K562 (cell line): ENCODE data around the gene SECISBP2. TPM values are rescaled to one million over a fixed set of nuclear protein-coding genes. Genes with fewer than 3 reads are reported as not detected.

Source experiments
- ARID3B ChIP-seq: fragments of 250-450 bp; sonication (Bioruptor Pico); IDR thresholded peaks from 2 replicates; pipeline ENCODE4 v1.4.0; 2020; ENCODE audit warnings: borderline replicate concordance
- CBFA2T3 ChIP-seq: fragments of 450-650 bp; IDR thresholded peaks from 2 replicates; pipeline ENCODE4 v1.6.1; 2017
- DMBX1 ChIP-seq: fragments of 250-450 bp; sonication (Bioruptor Pico); IDR thresholded peaks from 2 replicates; pipeline ENCODE4 v1.8.0; 2022; ENCODE audit warnings: inconsistent platforms, mild to moderate bottlenecking, moderate library complexity, borderline replicate concordance
- KAT8 ChIP-seq: fragments of 450-650 bp; IDR thresholded peaks from 2 replicates; pipeline ENCODE4 v1.6.1; 2016; ENCODE audit warnings: low read depth, mild to moderate bottlenecking
- MAZ ChIP-seq, 2 experiments: fragments of 450-650 bp in 1 of 2; sonication (generic) in 1 of 2; formaldehyde crosslinking; IDR thresholded peaks in 1 of 2; conservative IDR thresholded peaks in 1 of 2; 2 replicates each; pipeline versions ENCODE4 v1.4.0 to v1.5.0; 2020; ENCODE audit warnings: mild to moderate bottlenecking in 1 of 2, missing genetic modification reagents in 1 of 2
- MCM7 ChIP-seq, 2 experiments: fragments of 450-650 bp; IDR thresholded peaks; 2 replicates each; pipeline ENCODE4 v1.6.1; 2016 to 2018
- MGA ChIP-seq: fragments of 450-650 bp; IDR thresholded peaks from 2 replicates; pipeline ENCODE4 v1.6.1; 2016; ENCODE audit warnings: mild to moderate bottlenecking, moderate library complexity
- MTF1 ChIP-seq: fragments of 250-450 bp; sonication (Bioruptor Pico); IDR thresholded peaks from 2 replicates; pipeline ENCODE4 v1.9.0; 2021; ENCODE audit warnings: moderate library complexity, mild to moderate bottlenecking, inconsistent platforms, borderline replicate concordance
- NFE2L1 ChIP-seq: fragments of 450-650 bp; IDR thresholded peaks from 2 replicates; pipeline ENCODE4 v1.6.1; 2016; ENCODE audit warnings: missing genetic modification characterization, low read depth, mild to moderate bottlenecking, missing compliant biosample characterization, moderate library complexity, borderline replicate concordance
- PHB2 ChIP-seq: fragments of 450-650 bp; IDR thresholded peaks from 2 replicates; pipeline ENCODE4 v1.6.1; 2017; ENCODE audit warnings: low read depth
- POLR2G ChIP-seq: fragments of 200-400 bp; formaldehyde crosslinking; IDR thresholded peaks from 2 replicates; pipeline ENCODE4 v1.6.1; 2017; ENCODE audit warnings: low read depth, mild to moderate bottlenecking, antibody characterized with exemption, low read length, moderate library complexity
- SMARCB1 ChIP-seq: IDR thresholded peaks from 2 replicates; pipeline ENCODE4 v1.6.1; 2011; ENCODE audit warnings: improper control_type of control experiment, low read depth; ENCODE audit not compliant: insufficient read length
- SREBF2 ChIP-seq: sonication (generic); formaldehyde crosslinking; IDR thresholded peaks from 2 replicates; pipeline ENCODE4 v1.4.0; 2020; ENCODE audit warnings: mild to moderate bottlenecking, missing genetic modification reagents
- YBX1 ChIP-seq: fragments of 450-650 bp; IDR thresholded peaks from 2 replicates; pipeline ENCODE4 v1.7.1; 2016; ENCODE audit warnings: mild to moderate bottlenecking
- ZNF12 ChIP-seq: sonication (generic); formaldehyde crosslinking; IDR thresholded peaks from 2 replicates; pipeline ENCODE4 v1.4.0; 2020; ENCODE audit warnings: mild to moderate bottlenecking, missing genetic modification reagents
- ZNF23 ChIP-seq: fragments of 250-450 bp; sonication (Bioruptor Pico); IDR thresholded peaks from 2 replicates; pipeline ENCODE4 v1.4.0; 2020; ENCODE audit warnings: mild to moderate bottlenecking
- polyA plus RNA-seq, 8 experiments: library from polyadenylated mRNA; depleted of rRNA in 4 of 8; stranded (reverse) in 5 of 8; unstranded in 3 of 8; fragments of >200 nt; fragmentation: Nextera tagmentation in 2 of 8; fragmentation: Illumina TruSeq in 1 of 8; extraction: Ambion mirVana in 2 of 8; extraction: Trizol in 1 of 8; gene quantifications; 2 replicates each; pipeline versions ENCODE4 v1.2.1 to v1.2.3, GENCODE V29; 2011 to 2014; ENCODE audit warnings: inconsistent platforms in 1 of 8, missing spikeins in 1 of 8
- total RNA-seq, 7 experiments: library from RNA; depleted of rRNA in 6 of 7; stranded (reverse); fragments of >200 nt in 6 of 7; fragmentation: Illumina TruSeq in 2 of 7; extraction: Trizol in 2 of 7; gene quantifications; 2 replicates each; pipeline versions ENCODE4 v1.2.1 to v1.2.3, GENCODE V29; 2011 to 2021; ENCODE audit warnings: low replicate concordance in 1 of 7

The SECISBP2 gene
- total and polyA plus RNA-seq, 9 of the 15 experiments (the other 6 are each of a cell fraction or from before 2014, with no cell fraction given): 3.2 to 41.6 (median 26.1) TPM

DNA sequence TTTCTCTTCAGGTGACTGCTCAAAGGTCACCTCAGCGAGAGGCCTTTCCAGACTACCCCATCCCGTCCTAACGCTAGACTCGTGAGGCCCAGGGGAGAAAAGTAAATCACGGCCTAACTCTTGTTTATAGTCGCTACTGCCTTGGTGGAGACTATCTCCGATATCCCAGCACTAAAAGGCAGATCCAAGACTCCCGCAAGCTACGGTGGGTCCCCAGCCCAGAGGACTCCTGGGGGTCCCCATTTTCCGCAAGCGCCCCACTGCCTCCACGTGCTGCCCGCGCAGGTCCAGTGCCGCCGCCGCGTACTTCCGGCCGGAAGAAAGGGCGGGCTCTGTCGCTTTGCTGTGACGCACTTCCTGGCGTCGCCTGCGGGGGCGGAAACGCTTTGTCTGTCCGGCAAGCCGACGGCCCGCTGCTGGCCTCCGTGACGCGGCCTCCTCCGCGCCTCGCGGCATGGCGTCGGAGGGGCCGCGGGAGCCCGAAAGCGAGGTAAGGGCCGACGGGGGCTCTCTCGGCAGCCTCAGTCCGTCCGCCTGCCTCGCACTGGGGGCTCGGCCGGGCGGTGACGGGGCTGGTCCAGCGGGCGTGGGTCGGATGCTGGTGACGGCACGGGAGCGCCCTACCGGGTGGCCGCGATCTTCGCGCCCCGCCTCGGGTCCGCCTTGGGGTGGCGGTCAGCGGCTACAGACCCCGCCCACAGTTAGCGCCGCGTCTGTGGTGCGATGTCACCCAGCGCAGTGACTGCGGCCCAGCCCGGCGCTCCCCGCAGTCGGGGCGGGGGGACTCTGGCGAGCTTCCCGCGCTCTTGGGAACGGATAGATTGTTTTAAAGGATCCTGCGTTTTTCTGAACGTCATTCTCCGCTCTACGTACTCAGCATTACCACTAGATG is at the start of gene SECISBP2 (continued):
- no peak for TF ChIP-seq ZNF23 (CRISPR knock-in tag)
- TF ChIP-seq MCM7 (IDR thresholded peaks at IDR 0.05): no peak
- no peak for TF ChIP-seq SMARCB1
- peak; percentile 80 for TF ChIP-seq MGA
- no peak for TF ChIP-seq NFE2L1 (tag)
- TF ChIP-seq KAT8: no peak
- no peak for TF ChIP-seq ZNF12 (CRISPR knock-in tag)
- no peak for TF ChIP-seq ARID3B (CRISPR knock-in tag)
- TF ChIP-seq SREBF2 (CRISPR knock-in tag): no peak
- peak; percentile 78 to 89 for TF ChIP-seq MAZ (CRISPR knock-in tag; conservative IDR thresholded peaks at IDR 0.05 in 1 of 2, IDR thresholded peaks at IDR 0.05 in 1 of 2)
- no peak for TF ChIP-seq DMBX1
- no peak for TF ChIP-seq CBFA2T3
- TF ChIP-seq POLR2G: peak; percentile 98
- no peak for TF ChIP-seq MTF1 (CRISPR knock-in tag)
- TF ChIP-seq PHB2: no peak
- TF ChIP-seq YBX1: no peak
